BE2C (cell line): ENCODE measurements around the gene IGFLR1. TPM values are rescaled to one million over a fixed set of nuclear protein-coding genes. Genes with fewer than 3 reads are reported as not detected.
A peak's percentile ranks its signal among the peaks of the same experiment; 100 is the strongest.

ENCODE experiments used
- DNase-seq: peaks from one replicate; pipeline ENCODE4 v3.0.0-alpha.2; 2020
- H3K27me3 ChIP-seq: fragments of 250-450 bp; sonication (Bioruptor Pico); 2 replicates; pipeline ENCODE4 v1.5.1; 2020; ENCODE audit warnings: mild to moderate bottlenecking
- H3K36me3 ChIP-seq: fragments of 250-450 bp; sonication (Bioruptor Pico); 2 replicates; pipeline ENCODE4 v1.5.1; 2020; ENCODE audit warnings: mild to moderate bottlenecking
- H3K4me1 ChIP-seq: fragments of 250-450 bp; sonication (Bioruptor Pico); 2 replicates; pipeline ENCODE4 v1.5.1; 2020
- H3K4me3 ChIP-seq: 2 replicates; pipeline ENCODE4 v1.5.1; 2011; ENCODE audit warnings: low read depth, low read length
- H3K9me3 ChIP-seq: fragments of 250-450 bp; sonication (Bioruptor Pico); 2 replicates; pipeline ENCODE4 v1.5.1; 2020
- CTCF ChIP-seq: IDR thresholded peaks from 2 replicates; pipeline ENCODE4 v1.5.1; 2012; ENCODE audit warnings: mild to moderate bottlenecking, low read depth, low read length
- polyA plus RNA-seq: library from polyadenylated mRNA; unstranded; fragments of >200 nt; gene quantifications from one replicate; pipeline ENCODE4 v1.2.1, GENCODE V29; 2012; ENCODE audit warnings: low read depth, missing spikeins; ENCODE audit not compliant: insufficient read length, insufficient read depth

The IGFLR1 gene
- 2.7 TPM for polyA plus RNA-seq

GRCh38 chr19:35742121-35742724 is at the start of gene IGFLR1:
TSS of gene IGFLR1 (minus strand) at chr19:35742452. CDS start at chr19:35741180, 1,272 bp downstream.
- H3K4me3 ChIP-seq: peak within 1 kb of the TSS; percentile 80
- H3K9me3 ChIP-seq: no peaks in the 10 kb centered on the region
- no peak for DNase-seq
- H3K36me3 ChIP-seq: peaks cover 13% of the 10 kb centered on the region
- no peaks in the 10 kb centered on the region for H3K27me3 ChIP-seq
- no peak for TF ChIP-seq CTCF
- H3K4me1 ChIP-seq: peaks cover 3% of the 10 kb centered on the region; the same call in 1 of the 2 replicates

- H3K27me3 ChIP-seq: no peaks in the 10 kb centered on the region
Measured at GRCh38 chr19:35791814-35792279, 49.6 kb upstream of the IGFLR1 start.

GRCh38 chr19:35790981-35791813 is 48.9 kb upstream of the IGFLR1 start:
- Histone ChIP-seq H3K36me3 (no peaks in the 10 kb centered on the region), H3K4me3 (no peak overlapping the region), H3K9me3 (no peaks in the 10 kb centered on the region), H3K4me1 (no peaks in the 10 kb centered on the region), H3K27me3 (no peaks in the 10 kb centered on the region)
- DNase-seq: no peak
- TF ChIP-seq CTCF: peak; percentile 16

More at GRCh38 chr19:35791814-35792279, 49.6 kb upstream of the IGFLR1 start:
- H3K4me3 ChIP-seq: no peak overlapping the region
- H3K4me1 ChIP-seq: no peaks in the 10 kb centered on the region
- H3K36me3 ChIP-seq: no peaks in the 10 kb centered on the region
- TF ChIP-seq CTCF: no peak
- no peak for DNase-seq
- no peaks in the 10 kb centered on the region for H3K9me3 ChIP-seq

- H3K27me3 ChIP-seq: no peaks in the 10 kb centered on the region
- TF ChIP-seq CTCF: no peak
Measured at GRCh38 chr19:35789978-35790944, 48.0 kb upstream of the IGFLR1 start.

GRCh38 chr19:35789195-35789977 is 47.1 kb upstream of the IGFLR1 start:
- no peaks in the 10 kb centered on the region for H3K9me3 ChIP-seq
- TF ChIP-seq CTCF: no peak
- no peaks in the 10 kb centered on the region for H3K27me3 ChIP-seq

More at GRCh38 chr19:35789978-35790944, 48.0 kb upstream of the IGFLR1 start:
- Histone ChIP-seq H3K9me3 (no peaks in the 10 kb centered on the region), H3K4me3 (no peak overlapping the region), H3K36me3 (no peaks in the 10 kb centered on the region), H3K4me1 (no peaks in the 10 kb centered on the region)
- no peak for DNase-seq

More at GRCh38 chr19:35789195-35789977, 47.1 kb upstream of the IGFLR1 start:
- no peaks in the 10 kb centered on the region for H3K36me3 ChIP-seq
- no peak overlapping the region for H3K4me3 ChIP-seq
- H3K4me1 ChIP-seq: no peaks in the 10 kb centered on the region
- no peak for DNase-seq
